Fibroblast of lung (primary cell): ENCODE measurements around the gene ITPK1.

Experiments used
- EZH2 ChIP-seq: IDR thresholded peaks from 2 replicates; pipeline ENCODE4 v1.5.1; 2012; ENCODE audit warnings: low read length, control low read depth, mild to moderate bottlenecking; ENCODE audit errors: missing control alignments
- TF ChIP-seq, protein P1 (sequence below), 2 donors: IDR thresholded peaks in 1 of 2; conservative IDR thresholded peaks in 1 of 2; 1 replicate in 1 of 2; 2 replicates in 1 of 2; pipeline ENCODE4 v1.5.1; 2011 to 2012; ENCODE audit warnings: low read length in 2 of 2, control low read depth in 1 of 2, inconsistent platforms in 1 of 2, low read depth in 1 of 2, mild to moderate bottlenecking in 1 of 2

DNA sequence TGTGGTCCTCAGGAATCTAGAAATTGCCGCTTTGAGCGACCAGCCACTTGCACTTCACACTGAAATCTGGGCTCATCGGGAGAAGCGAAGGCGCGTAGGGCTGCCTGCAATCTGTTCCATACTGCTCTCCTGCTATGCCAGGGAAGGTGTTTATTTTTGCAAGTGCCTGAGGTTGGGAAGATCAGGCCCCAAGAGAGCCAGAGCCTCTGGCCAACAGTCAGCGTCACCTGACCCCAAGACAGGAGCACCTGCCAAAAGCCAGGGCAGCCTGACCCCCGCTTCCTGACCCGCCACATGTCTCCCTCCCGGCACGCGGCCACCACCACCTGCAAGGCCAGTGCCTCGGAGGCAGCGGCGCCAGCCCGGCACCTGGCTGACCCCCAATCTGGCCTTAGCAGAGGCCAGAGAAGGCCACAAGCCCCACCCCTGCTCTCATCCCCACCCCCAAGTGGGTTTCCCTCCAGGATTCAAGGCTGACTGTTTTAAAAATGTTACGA lies 98.4 kb downstream of the ITPK1 start:
- TF ChIP-seq, protein P1, sequence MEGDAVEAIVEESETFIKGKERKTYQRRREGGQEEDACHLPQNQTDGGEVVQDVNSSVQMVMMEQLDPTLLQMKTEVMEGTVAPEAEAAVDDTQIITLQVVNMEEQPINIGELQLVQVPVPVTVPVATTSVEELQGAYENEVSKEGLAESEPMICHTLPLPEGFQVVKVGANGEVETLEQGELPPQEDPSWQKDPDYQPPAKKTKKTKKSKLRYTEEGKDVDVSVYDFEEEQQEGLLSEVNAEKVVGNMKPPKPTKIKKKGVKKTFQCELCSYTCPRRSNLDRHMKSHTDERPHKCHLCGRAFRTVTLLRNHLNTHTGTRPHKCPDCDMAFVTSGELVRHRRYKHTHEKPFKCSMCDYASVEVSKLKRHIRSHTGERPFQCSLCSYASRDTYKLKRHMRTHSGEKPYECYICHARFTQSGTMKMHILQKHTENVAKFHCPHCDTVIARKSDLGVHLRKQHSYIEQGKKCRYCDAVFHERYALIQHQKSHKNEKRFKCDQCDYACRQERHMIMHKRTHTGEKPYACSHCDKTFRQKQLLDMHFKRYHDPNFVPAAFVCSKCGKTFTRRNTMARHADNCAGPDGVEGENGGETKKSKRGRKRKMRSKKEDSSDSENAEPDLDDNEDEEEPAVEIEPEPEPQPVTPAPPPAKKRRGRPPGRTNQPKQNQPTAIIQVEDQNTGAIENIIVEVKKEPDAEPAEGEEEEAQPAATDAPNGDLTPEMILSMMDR (conservative IDR thresholded peaks at IDR 0.05 in 1 of 2, IDR thresholded peaks at IDR 0.05 in 1 of 2; ENCODE audit: low read depth in 1 of 2, low read length in 2 of 2) = no peak
- TF ChIP-seq EZH2 = no peak
